Stimulated activated CD4-positive, alpha-beta T cell treated with anti-CD3 and anti-CD28 coated beads, Interleukin-1b, Interleukin-23, amount 100 ng/mL, for 48 hours (primary cell): ENCODE data around the gene EID3.

Source experiments
- DNase-seq: peaks from one replicate; pipeline ENCODE4 v3.0.0-alpha.2; 2020

EID3 gene

GRCh38 chr12:104342147-104342546 is 38.6 kb downstream of the EID3 start:
- DNase-seq, result no peak

- DNase-seq, result no peak
These were observed 39.2 kb downstream of the EID3 start for GRCh38 chr12:104342635-104343249.

GRCh38 chr12:104344682-104345081 is 41.1 kb downstream of the EID3 start:
- no peak for DNase-seq

- no peak for DNase-seq
These were observed 41.9 kb downstream of the EID3 start for GRCh38 chr12:104345234-104346066.

GRCh38 chr12:104347374-104348075 is 44.0 kb downstream of the EID3 start:
- DNase-seq, result no peak

GRCh38 chr12:104348283-104348993 is 44.9 kb downstream of the EID3 start:
- DNase-seq, result no peak

- no peak for DNase-seq
These were observed 45.5 kb downstream of the EID3 start for GRCh38 chr12:104348994-104349494.

- DNase-seq, result no peak
These were observed 46.9 kb downstream of the EID3 start for GRCh38 chr12:104350211-104351056.

GRCh38 chr12:104351057-104351983 is 47.8 kb downstream of the EID3 start:
- DNase-seq, result no peak

GRCh38 chr12:104352106-104352713 is 48.7 kb downstream of the EID3 start:
- DNase-seq, result no peak

GRCh38 chr12:104353012-104353981 is 49.8 kb downstream of the EID3 start:
- DNase-seq, result no peak

- DNase-seq, result no peak
These were observed 50.8 kb downstream of the EID3 start for GRCh38 chr12:104354167-104354867.
